ENCODE results near the gene ADCY7. TPM values are rescaled to one million over a fixed set of nuclear protein-coding genes. Genes with fewer than 3 reads are reported as not detected.

Gene ADCY7
- total and polyA plus RNA-seq, 9 of the 15 experiments (the other 6 are each of a cell fraction or from before 2014, with no cell fraction given), result 2.3 to 108 (median 28.6) TPM

- TF ChIP-seq, protein P1, sequence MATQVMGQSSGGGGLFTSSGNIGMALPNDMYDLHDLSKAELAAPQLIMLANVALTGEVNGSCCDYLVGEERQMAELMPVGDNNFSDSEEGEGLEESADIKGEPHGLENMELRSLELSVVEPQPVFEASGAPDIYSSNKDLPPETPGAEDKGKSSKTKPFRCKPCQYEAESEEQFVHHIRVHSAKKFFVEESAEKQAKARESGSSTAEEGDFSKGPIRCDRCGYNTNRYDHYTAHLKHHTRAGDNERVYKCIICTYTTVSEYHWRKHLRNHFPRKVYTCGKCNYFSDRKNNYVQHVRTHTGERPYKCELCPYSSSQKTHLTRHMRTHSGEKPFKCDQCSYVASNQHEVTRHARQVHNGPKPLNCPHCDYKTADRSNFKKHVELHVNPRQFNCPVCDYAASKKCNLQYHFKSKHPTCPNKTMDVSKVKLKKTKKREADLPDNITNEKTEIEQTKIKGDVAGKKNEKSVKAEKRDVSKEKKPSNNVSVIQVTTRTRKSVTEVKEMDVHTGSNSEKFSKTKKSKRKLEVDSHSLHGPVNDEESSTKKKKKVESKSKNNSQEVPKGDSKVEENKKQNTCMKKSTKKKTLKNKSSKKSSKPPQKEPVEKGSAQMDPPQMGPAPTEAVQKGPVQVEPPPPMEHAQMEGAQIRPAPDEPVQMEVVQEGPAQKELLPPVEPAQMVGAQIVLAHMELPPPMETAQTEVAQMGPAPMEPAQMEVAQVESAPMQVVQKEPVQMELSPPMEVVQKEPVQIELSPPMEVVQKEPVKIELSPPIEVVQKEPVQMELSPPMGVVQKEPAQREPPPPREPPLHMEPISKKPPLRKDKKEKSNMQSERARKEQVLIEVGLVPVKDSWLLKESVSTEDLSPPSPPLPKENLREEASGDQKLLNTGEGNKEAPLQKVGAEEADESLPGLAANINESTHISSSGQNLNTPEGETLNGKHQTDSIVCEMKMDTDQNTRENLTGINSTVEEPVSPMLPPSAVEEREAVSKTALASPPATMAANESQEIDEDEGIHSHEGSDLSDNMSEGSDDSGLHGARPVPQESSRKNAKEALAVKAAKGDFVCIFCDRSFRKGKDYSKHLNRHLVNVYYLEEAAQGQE (IDR thresholded peaks at IDR 0.05; ENCODE audit: borderline replicate concordance), result peak; percentile 32; the same call in 1 of the 2 replicates
- TF ChIP-seq, protein P1 (CRISPR knock-in tag; IDR thresholded peaks at IDR 0.05; ENCODE audit: low read depth), result 0 out of 2 replicates have a peak, but pooled peaks have one; percentile 32
These were observed 15.7 kb downstream of the ADCY7 start (continued) for GRCh38 chr16:50282010-50282538.
